GM12891 (cell line): ENCODE data around the gene PHACTR4.

Experiments
- PAX5 ChIP-seq: IDR thresholded peaks from 2 replicates; pipeline ENCODE4 v1.6.1; 2011; ENCODE audit warnings: low read length, moderate library complexity, mild to moderate bottlenecking; ENCODE audit not compliant: insufficient read depth, severe bottlenecking
- POLR2A ChIP-seq: IDR thresholded peaks from 2 replicates; pipeline ENCODE4 v1.6.1; 2011; ENCODE audit warnings: low read depth, low read length, control low read depth
- POLR2AphosphoS5 ChIP-seq: IDR thresholded peaks from 2 replicates; pipeline ENCODE4 v1.6.1; 2011; ENCODE audit warnings: low read depth, low read length, control low read depth

- TF ChIP-seq PAX5, result no peak
- TF ChIP-seq POLR2A, result no peak
- TF ChIP-seq POLR2AphosphoS5, result no peak
These were observed 48.5 kb downstream of the PHACTR4 start for GRCh38 chr1:28417926-28418637.
